Measurements from ENCODE around the gene TFDP1.

The TFDP1 gene

DNA sequence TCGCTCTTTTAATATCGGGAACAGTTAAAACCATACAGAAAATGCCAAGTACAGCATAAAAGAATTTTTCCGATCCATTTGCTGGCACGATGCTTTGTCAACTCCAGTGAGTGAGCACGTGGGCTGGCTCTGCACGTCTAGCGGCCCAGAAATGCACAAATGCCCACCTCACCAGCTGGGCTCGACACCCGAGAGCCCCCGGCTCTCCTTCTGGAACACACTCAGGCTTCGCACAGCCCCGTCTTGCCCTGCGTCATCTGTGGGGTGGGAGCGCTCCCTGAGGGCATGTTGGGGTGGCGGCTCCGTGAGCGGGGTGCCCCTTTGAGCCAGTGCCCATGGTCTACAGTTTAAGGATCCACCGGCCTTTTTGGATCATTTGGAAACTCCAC is 48.9 kb downstream of the TFDP1 start:
- H3K4me2 ChIP-seq (ENCODE audit: low read length) = no peak overlapping the region
- H3K4me1 ChIP-seq (ENCODE audit: control insufficient read depth, insufficient read depth, low read length) = no peaks in the 10 kb centered on the region
- H3K9ac ChIP-seq (ENCODE audit: low read depth, low read length) = no peak overlapping the region
- no peaks in the 10 kb centered on the region for H3K9me3 ChIP-seq (replicated peaks; ENCODE audit: low read length)
- peaks cover 84% of the 10 kb centered on the region for H3K36me3 ChIP-seq (ENCODE audit: insufficient read depth, low read length)
- H3K27me3 ChIP-seq (ENCODE audit: control insufficient read depth, insufficient read depth, low read length) = no peaks in the 10 kb centered on the region
- H3K4me3 ChIP-seq (ENCODE audit: low read length) = no peak overlapping the region

DNA sequence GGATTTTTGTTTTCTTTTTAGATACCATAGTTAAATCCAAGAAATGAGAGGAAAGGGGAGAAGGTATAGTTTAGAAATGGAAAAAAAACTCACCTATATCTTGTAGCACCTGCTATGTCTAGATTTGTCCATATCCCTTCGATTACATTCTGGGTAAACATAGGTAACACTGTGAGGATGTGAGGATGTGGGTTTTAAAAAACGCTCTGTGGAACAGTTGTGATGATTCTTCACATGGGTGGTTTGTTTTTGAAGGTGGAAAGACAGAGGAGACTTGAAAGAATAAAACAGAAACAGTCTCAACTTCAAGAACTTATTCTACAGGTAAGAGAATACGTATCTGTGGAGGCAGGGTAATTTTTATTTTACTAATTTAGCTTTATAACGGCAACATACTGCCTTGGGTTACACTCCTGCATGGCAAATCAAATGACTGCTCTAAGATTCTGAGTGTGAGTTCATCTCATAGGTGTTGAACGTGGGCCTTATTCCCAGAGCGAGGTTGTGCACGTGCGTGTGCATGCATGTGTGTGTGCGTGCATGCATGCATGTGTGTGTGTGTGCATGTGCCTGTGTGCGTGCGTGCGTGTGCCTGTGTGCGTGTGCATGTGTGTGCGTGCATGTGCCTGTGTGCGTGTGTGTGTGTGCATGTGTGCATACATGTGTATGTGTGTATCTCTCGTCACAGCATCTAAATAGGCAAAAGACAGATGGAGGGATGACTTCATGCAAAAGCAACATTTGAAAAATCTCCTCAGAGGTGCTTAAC is 49.9 kb downstream of the TFDP1 start:
- no peaks in the 10 kb centered on the region for H3K4me1 ChIP-seq (ENCODE audit: control insufficient read depth, insufficient read depth, low read length)
- H3K9me3 ChIP-seq (replicated peaks; ENCODE audit: low read length) = no peaks in the 10 kb centered on the region
- H3K4me3 ChIP-seq (ENCODE audit: low read length) = no peak overlapping the region
- H3K27me3 ChIP-seq (ENCODE audit: control insufficient read depth, insufficient read depth, low read length) = no peaks in the 10 kb centered on the region
- no peak overlapping the region for H3K9ac ChIP-seq (ENCODE audit: low read depth, low read length)
- H3K36me3 ChIP-seq (ENCODE audit: insufficient read depth, low read length) = peaks cover 87% of the 10 kb centered on the region
- no peak overlapping the region for H3K4me2 ChIP-seq (ENCODE audit: low read length)

DNA sequence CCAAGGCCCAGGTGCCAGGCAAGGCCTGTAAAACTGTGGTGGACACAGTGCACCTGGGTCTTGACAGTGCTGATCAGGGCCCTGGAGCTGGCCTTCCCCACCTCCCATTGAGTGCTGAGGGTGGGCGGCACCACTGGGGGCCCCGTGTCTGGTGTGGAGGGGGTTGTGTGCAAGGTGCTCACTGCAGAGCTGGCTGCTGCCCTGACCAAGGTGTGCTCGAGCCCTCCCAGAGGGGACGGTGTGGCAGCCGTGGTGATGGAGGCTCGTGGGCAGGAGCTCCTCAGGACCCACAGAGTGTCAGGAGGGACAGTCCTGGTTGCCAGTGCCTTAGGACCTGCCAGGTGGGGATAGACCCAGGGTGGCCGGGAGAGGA is 50.5 kb downstream of the TFDP1 start:
- Histone ChIP-seq H3K36me3 (ENCODE audit: insufficient read depth, low read length) (peaks cover 87% of the 10 kb centered on the region), H3K9me3 (replicated peaks; ENCODE audit: low read length) (no peaks in the 10 kb centered on the region), H3K9ac (ENCODE audit: low read depth, low read length) (no peak overlapping the region), H3K4me3 (ENCODE audit: low read length) (no peak overlapping the region), H3K4me1 (ENCODE audit: control insufficient read depth, insufficient read depth, low read length) (no peaks in the 10 kb centered on the region), H3K27me3 (ENCODE audit: control insufficient read depth, insufficient read depth, low read length) (no peaks in the 10 kb centered on the region), H3K4me2 (ENCODE audit: low read length) (no peak overlapping the region)

DNA sequence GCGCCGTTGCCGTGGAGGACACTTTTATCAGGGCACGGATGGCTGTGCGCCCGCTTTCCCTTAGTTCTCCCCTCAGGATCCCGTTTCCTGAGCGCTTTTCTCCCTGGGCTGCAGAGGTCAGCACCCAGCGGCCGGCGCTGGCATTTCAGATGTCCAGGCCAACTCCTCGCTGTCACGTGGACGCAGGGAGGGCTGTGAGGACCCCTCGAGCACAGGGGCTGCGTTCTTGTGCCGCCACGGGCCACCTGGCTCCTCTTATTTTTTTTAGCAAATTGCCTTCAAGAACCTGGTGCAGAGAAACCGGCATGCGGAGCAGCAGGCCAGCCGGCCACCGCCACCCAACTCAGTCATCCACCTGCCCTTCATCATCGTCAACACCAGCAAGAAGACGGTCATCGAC is 51.2 kb downstream of the TFDP1 start:
- H3K36me3 ChIP-seq (ENCODE audit: insufficient read depth, low read length) = peaks cover 91% of the 10 kb centered on the region
- H3K4me1 ChIP-seq (ENCODE audit: control insufficient read depth, insufficient read depth, low read length) = no peaks in the 10 kb centered on the region
- H3K27me3 ChIP-seq (ENCODE audit: control insufficient read depth, insufficient read depth, low read length) = no peaks in the 10 kb centered on the region
- H3K4me3 ChIP-seq (ENCODE audit: low read length) = no peak overlapping the region
- H3K4me2 ChIP-seq (ENCODE audit: low read length) = no peak overlapping the region
- H3K9me3 ChIP-seq (replicated peaks; ENCODE audit: low read length) = no peaks in the 10 kb centered on the region
- no peak overlapping the region for H3K9ac ChIP-seq (ENCODE audit: low read depth, low read length)

DNA sequence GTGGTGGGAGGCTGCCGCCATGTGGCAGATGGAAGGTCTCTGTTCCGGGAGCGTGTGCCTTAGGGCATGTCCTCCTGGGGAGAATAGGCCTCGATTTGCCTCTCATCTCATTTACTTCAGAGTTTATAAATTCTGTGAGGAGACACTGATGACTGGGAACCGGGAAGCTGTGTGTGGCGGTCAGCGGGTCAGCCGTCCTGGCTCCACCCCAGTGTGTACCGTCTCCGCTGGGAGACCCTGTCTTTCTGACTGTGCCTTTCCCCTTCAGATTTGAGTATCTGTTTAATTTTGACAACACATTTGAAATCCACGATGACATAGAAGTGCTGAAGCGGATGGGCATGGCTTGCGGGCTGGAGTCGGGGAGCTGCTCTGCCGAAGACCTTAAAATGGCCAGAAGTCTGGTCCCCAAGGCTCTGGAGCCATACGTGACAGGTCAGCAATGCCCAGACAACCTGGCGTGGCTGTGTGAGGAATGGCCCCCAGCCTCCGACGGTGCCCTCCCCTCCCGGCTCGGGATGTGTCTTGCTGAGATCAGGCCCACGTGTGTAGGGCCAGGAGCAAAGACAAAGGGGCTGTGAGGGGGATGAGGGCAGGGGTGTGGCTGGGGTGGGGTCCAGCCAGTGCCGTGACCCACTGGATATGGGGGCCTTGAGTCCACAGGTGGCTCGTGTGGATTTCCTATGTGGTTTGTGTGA is 51.9 kb downstream of the TFDP1 start:
- Histone ChIP-seq H3K9ac (ENCODE audit: low read depth, low read length) (no peak overlapping the region), H3K27me3 (ENCODE audit: control insufficient read depth, insufficient read depth, low read length) (no peaks in the 10 kb centered on the region), H3K4me1 (ENCODE audit: control insufficient read depth, insufficient read depth, low read length) (no peaks in the 10 kb centered on the region), H3K9me3 (replicated peaks; ENCODE audit: low read length) (no peaks in the 10 kb centered on the region), H3K4me2 (ENCODE audit: low read length) (no peak overlapping the region), H3K4me3 (ENCODE audit: low read length) (no peak overlapping the region), H3K36me3 (ENCODE audit: insufficient read depth, low read length) (peaks cover 87% of the 10 kb centered on the region)

DNA sequence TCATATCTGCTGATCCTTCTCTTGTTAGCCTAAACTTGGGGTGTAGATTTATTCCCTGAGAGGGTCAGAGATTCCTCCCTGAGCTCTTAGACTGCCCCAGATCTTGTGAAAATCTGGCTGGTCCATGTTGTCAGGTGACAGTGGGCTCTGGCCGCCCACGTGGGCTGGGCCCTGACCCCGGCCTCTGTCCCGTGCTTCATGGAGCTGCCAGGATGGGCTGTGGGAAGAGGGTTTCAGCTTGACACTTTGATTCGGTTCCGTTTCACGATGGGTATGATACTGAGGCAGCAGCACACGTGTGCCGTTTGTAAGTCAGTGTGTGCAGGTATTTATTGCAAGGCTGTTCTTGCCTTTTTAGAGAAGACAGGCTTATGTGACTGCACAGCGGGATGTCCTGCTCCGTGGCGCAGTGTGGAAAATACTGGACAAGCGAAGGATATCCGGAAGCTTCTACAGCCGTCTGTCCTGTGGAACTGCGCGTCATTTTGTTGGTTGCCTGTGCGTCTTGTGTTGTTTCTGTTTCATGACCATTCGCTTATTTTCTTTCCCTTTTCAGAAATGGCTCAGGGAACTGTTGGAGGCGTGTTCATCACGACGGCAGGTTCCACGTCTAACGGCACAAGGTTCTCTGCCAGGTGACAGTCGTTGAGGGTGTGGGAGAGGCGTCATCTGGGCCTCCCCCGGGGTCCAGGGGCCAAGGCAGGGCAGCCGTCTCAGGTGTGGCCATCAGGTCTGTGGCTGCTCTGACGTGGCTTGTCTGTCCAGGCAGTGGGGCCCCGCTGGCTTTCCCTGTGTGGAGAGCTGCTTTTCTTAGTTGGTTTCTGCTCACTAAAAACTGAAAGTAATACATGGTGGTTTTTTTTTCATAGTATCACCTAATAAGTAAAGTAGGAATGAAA is 53.0 kb downstream of the TFDP1 start:
- no peaks in the 10 kb centered on the region for H3K27me3 ChIP-seq (ENCODE audit: control insufficient read depth, insufficient read depth, low read length)
- no peaks in the 10 kb centered on the region for H3K4me1 ChIP-seq (ENCODE audit: control insufficient read depth, insufficient read depth, low read length)
- H3K4me3 ChIP-seq (ENCODE audit: low read length) = no peak overlapping the region
- no peak overlapping the region for H3K4me2 ChIP-seq (ENCODE audit: low read length)
- H3K36me3 ChIP-seq (ENCODE audit: insufficient read depth, low read length) = peaks cover 86% of the 10 kb centered on the region
- no peaks in the 10 kb centered on the region for H3K9me3 ChIP-seq (replicated peaks; ENCODE audit: low read length)
- H3K9ac ChIP-seq (ENCODE audit: low read depth, low read length) = no peak overlapping the region

DNA sequence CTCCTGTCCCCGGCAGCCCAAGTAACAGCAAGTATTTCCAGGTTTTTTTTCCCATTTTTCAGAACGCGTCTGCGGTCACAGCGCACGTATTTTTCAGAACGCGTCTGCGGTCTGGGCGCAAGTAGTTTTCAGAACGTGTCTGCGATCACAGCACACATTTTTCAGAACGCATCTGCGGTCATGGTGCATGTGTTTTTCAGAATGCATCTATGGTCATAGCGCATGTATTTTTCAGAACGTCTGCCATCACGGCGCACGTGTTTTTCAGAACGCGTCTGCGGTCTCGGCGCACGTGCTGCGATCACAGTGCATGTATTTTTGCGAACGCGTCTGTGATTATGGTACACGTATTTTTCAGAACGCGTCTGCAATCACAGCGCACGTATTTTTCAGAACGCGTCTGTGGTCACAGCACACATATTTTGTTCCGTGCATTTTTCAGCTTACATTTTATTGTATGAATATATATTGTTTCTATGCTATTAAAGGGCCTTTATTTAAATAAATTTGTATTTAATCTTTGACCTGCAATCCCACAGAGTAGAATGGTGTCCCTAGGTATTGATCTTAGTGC is 53.7 kb downstream of the TFDP1 start:
- Histone ChIP-seq H3K4me1 (ENCODE audit: control insufficient read depth, insufficient read depth, low read length) (no peaks in the 10 kb centered on the region), H3K9ac (ENCODE audit: low read depth, low read length) (no peak overlapping the region), H3K36me3 (ENCODE audit: insufficient read depth, low read length) (peaks cover 83% of the 10 kb centered on the region), H3K4me2 (ENCODE audit: low read length) (no peak overlapping the region), H3K9me3 (replicated peaks; ENCODE audit: low read length) (no peaks in the 10 kb centered on the region), H3K27me3 (ENCODE audit: control insufficient read depth, insufficient read depth, low read length) (no peaks in the 10 kb centered on the region), H3K4me3 (ENCODE audit: low read length) (no peak overlapping the region)

DNA sequence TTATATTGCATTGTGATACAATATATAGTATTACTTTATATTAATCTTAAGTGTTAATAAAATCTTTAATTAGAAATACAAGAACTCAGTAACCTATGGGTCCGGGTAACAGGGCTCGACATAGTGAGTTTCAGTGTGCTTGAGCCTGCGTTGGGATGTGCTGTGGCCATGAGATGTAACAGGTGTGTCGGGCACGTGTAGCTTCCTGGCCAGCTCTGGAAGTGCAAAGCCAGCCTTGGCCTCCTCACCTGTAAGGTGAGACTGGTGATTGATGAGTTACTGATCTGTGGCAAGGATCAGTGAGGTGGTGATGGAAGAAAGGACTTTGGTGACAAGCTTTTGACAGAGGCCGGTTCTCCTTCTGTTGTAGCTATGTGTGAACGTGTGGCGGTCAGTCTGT is 54.3 kb downstream of the TFDP1 start:
- H3K9me3 ChIP-seq (replicated peaks; ENCODE audit: low read length) = no peaks in the 10 kb centered on the region
- H3K4me3 ChIP-seq (ENCODE audit: low read length) = no peak overlapping the region
- H3K4me1 ChIP-seq (ENCODE audit: control insufficient read depth, insufficient read depth, low read length) = no peaks in the 10 kb centered on the region
- no peak overlapping the region for H3K4me2 ChIP-seq (ENCODE audit: low read length)
- no peaks in the 10 kb centered on the region for H3K27me3 ChIP-seq (ENCODE audit: control insufficient read depth, insufficient read depth, low read length)
- H3K36me3 ChIP-seq (ENCODE audit: insufficient read depth, low read length) = peaks cover 78% of the 10 kb centered on the region
- no peak overlapping the region for H3K9ac ChIP-seq (ENCODE audit: low read depth, low read length)

DNA sequence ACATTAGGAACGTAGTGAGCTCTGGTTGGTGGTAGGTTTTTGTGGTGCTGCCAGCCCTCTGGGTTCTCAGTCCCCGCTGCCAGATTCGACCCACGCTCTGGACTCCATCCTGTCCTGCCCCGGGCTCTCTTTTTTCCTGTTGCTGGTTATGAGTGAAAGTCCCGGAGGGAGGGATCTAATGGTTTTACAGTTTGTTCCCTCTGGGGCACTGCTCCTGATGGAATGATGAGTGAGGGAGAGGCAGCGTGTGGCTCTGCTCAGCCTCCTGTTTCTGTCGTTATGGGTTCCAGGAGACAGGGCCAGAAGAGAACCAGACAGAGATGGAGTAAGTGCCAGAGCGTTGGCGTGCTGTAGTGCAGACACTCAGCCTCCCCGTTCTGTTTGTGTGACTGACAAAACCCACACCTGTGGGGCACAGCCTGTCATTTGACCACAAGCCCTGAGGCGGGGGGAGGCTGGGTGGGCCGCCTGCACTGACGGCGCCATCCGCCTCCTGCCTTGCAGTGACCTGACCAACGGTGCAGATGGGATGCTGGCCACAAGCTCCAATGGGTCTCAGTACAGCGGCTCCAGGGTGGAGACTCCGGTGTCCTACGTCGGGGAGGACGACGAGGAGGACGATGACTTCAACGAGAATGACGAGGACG is 55.2 kb downstream of the TFDP1 start:
- no peaks in the 10 kb centered on the region for H3K9me3 ChIP-seq (replicated peaks; ENCODE audit: low read length)
- H3K27me3 ChIP-seq (ENCODE audit: control insufficient read depth, insufficient read depth, low read length) = no peaks in the 10 kb centered on the region
- no peak overlapping the region for H3K9ac ChIP-seq (ENCODE audit: low read depth, low read length)
- H3K36me3 ChIP-seq (ENCODE audit: insufficient read depth, low read length) = peaks cover 69% of the 10 kb centered on the region
- H3K4me3 ChIP-seq (ENCODE audit: low read length) = no peak overlapping the region
- H3K4me1 ChIP-seq (ENCODE audit: control insufficient read depth, insufficient read depth, low read length) = no peaks in the 10 kb centered on the region
- H3K4me2 ChIP-seq (ENCODE audit: low read length) = no peak overlapping the region

DNA sequence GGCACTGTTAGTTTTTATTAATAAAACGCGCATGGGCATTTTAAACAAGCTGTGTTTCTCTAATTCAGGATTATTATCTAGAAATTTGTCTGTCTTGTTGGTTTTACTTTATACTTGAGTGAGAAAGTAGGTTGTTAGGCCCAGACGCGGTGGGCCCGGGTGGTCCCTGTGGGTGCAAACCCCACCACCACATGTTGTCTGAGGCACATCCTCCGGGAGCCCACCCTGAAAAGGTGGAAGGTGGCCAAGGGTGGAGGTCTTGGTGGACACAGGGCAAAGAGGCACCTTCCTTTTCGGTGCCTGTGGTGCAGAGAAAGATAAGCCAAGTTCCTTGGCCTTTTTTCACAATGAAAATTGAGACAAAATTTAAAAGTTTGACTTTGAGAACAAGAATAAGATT is 56.9 kb downstream of the TFDP1 start:
- H3K4me1 ChIP-seq (ENCODE audit: control insufficient read depth, insufficient read depth, low read length) = no peaks in the 10 kb centered on the region
- no peak overlapping the region for H3K4me3 ChIP-seq (ENCODE audit: low read length)
- no peaks in the 10 kb centered on the region for H3K9me3 ChIP-seq (replicated peaks; ENCODE audit: low read length)

DNA sequence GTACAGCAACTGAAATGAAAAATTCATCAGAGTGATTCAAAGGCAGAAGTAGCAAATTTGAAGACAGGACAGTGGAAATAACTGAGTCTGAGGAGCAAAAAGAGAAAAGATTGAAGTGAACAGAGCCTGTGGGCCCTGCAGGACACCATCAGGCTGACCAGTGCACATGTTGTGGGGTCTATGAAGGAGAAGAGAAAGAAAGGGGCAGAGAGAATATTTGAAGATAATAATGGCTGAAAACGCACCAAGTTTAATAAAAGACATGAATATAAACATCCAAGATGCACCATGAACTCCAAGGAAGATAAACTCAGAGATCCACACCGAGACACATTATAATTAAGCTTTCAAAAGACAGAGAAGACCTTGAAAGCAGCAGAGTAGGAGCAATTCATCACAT is 58.0 kb downstream of the TFDP1 start:
- Histone ChIP-seq H3K9ac (ENCODE audit: low read depth, low read length) (no peak overlapping the region), H3K4me2 (ENCODE audit: low read length) (no peak overlapping the region), H3K4me3 (ENCODE audit: low read length) (no peak overlapping the region), H3K9me3 (replicated peaks; ENCODE audit: low read length) (no peaks in the 10 kb centered on the region), H3K36me3 (ENCODE audit: insufficient read depth, low read length) (peaks cover 47% of the 10 kb centered on the region), H3K27me3 (ENCODE audit: control insufficient read depth, insufficient read depth, low read length) (no peaks in the 10 kb centered on the region), H3K4me1 (ENCODE audit: control insufficient read depth, insufficient read depth, low read length) (peaks cover 8% of the 10 kb centered on the region)

More for the DNA sequence above, 56.9 kb downstream of the TFDP1 start:
- Histone ChIP-seq H3K36me3 (ENCODE audit: insufficient read depth, low read length) (peaks cover 58% of the 10 kb centered on the region), H3K4me2 (ENCODE audit: low read length) (no peak overlapping the region), H3K9ac (ENCODE audit: low read depth, low read length) (no peak overlapping the region), H3K27me3 (ENCODE audit: control insufficient read depth, insufficient read depth, low read length) (no peaks in the 10 kb centered on the region)

All from skeletal muscle satellite cell (primary cell).